Activated CD8-positive, alpha-beta memory T cell treated with anti-CD3 and anti-CD28 coated beads, Interleukin-2, amount 10 ng/mL, durations not matched to agents 7 days and 5 days (primary cell): Measurements from ENCODE around the gene BAZ2B. TPM values are rescaled to one million over a fixed set of nuclear protein-coding genes. Genes with fewer than 3 reads are reported as not detected.

Experiments used
- ATAC-seq: fragments of 150-1000 bp; cut with Tn5 transposase; one replicate; pipeline ENCODE4 v1.10.0; 2021; ENCODE audit warnings: moderate library complexity
- CTCF ChIA-PET: fragments of 350-600 bp; sonication (Branson Sonifier 250); formaldehyde crosslinking; loops from one replicate; lab custom pipeline; 2021; ENCODE audit warnings: antibody characterized with exemption; lab: Charles Lee
- DNase-seq: peaks from one replicate; pipeline ENCODE4 v3.0.0-alpha.2; 2020
- H3K27ac Mint-ChIP-seq: one replicate; pipeline ENCODE4 v1.8.0; 2021; ENCODE audit warnings: mild to moderate bottlenecking, mixed read lengths
- H3K27me3 Mint-ChIP-seq: one replicate; pipeline ENCODE4 v1.8.0; 2021; ENCODE audit warnings: mixed read lengths
- H3K36me3 Mint-ChIP-seq: one replicate; pipeline ENCODE4 v1.8.0; 2021; ENCODE audit warnings: mild to moderate bottlenecking, mixed read lengths
- H3K4me1 Mint-ChIP-seq: one replicate; pipeline ENCODE4 v1.8.0; 2021; ENCODE audit warnings: mixed read lengths
- H3K4me3 Mint-ChIP-seq: one replicate; pipeline ENCODE4 v1.8.0; 2021; ENCODE audit warnings: mild to moderate bottlenecking, moderate library complexity, mixed read lengths
- H3K9me3 Mint-ChIP-seq: one replicate; pipeline ENCODE4 v1.8.0; 2022; ENCODE audit warnings: low read depth, mixed read lengths
- total RNA-seq, 2 experiments: library from RNA; stranded (reverse); gene quantifications; one replicate each; pipeline ENCODE4 v1.2.3, GENCODE V29; 2021

The BAZ2B gene
- total RNA-seq, 2 experiments from 2014 or later = 10.3 to 15.6 TPM

DNA sequence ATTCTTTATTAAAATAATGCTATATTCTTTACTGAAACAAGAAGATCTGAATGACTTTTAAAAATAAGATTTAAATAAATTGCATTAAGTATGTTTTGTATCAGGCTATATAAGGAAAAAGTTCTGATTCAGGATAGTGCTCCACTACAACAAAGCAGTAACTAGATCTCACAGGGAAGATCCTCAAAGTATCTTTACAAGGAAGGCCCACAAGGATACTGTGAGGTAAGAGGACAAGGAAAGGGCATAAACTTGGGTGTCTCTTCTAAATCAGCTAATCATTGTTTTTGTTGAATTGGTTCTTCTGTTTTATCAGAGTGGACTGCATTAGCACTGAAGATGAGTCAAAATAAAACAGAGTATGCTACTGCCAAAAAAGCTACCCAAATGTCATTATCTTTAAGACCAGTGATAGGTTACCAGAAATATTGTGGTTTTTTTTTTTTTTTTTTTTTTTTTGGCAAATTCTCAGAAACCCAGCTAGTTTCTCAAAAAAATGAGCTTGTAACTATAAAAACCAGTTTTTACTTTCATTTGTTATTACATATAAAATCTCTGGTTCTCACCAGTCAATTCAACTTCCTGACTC, 160.9 kb downstream of the BAZ2B start:
- no peak overlapping the region for H3K4me3 Mint-ChIP-seq
- peaks cover 22% of the 10 kb centered on the region for H3K4me1 Mint-ChIP-seq
- peak; percentile 80 for ATAC-seq
- no peaks in the 10 kb centered on the region for H3K36me3 Mint-ChIP-seq
- CTCF ChIA-PET = interaction anchor here (0.6 to 1.9 kb wide), 3 partner anchors 11 to 168 kb away, joined by 3 to 7 read pairs (median 4); no protein-coding TSS in a partner anchor
- DNase-seq = no peak
- no peak overlapping the region for H3K27ac Mint-ChIP-seq
- no peaks in the 10 kb centered on the region for H3K27me3 Mint-ChIP-seq
- no peaks in the 10 kb centered on the region for H3K9me3 Mint-ChIP-seq

DNA sequence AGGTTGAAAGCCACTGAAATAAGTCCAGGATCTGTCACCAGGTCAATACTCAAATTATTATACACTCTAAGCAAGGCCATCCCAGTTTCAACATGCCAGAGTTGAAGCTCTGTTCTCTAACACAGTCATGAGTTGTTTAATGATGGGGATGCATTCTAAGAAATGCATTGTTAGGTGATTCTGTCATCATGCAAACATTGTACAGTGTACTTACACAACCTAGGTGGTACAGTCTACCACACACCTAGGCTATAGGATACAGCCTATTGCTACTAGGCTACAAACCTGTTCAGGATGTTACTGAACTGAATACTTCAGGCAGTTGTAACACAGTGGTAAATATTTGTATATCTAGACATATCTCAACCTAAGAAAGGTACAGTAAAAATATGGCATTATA, 162.2 kb downstream of the BAZ2B start:
- Mint-ChIP-seq H3K27ac (no peak overlapping the region), H3K36me3 (no peaks in the 10 kb centered on the region), H3K4me1 (peaks cover 22% of the 10 kb centered on the region), H3K27me3 (no peaks in the 10 kb centered on the region), H3K9me3 (no peaks in the 10 kb centered on the region), H3K4me3 (no peak overlapping the region)
- ATAC-seq (no peak), DNase-seq (no peak)
- CTCF ChIA-PET = interaction anchor here (1.2 kb wide), 1 partner anchor 13 kb away, joined by 3 read pairs; no protein-coding TSS in a partner anchor

DNA sequence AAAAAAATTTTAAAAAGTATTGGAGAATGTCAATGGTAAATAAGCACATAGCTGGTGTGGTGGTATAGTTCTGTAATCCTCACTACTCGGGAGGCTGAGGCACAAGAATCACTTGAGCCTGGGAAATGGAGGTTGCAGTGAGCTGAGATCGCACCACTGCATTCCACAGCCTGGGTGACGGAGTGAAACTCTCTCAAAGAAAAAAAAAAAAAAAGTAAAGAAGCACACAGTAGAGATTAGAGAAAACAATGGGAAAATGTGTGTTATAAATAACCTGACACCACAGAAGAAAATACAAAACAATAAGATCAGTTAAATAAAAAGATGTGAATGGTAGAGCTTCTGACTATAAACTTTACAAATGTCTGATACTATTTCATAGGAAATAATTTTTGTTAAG, 166.2 kb downstream of the BAZ2B start:
- Mint-ChIP-seq H3K36me3 (peaks cover 5% of the 10 kb centered on the region), H3K4me1 (peaks cover 13% of the 10 kb centered on the region), H3K27ac (no peak overlapping the region), H3K4me3 (no peak overlapping the region), H3K9me3 (no peaks in the 10 kb centered on the region), H3K27me3 (no peaks in the 10 kb centered on the region)
- DNase-seq (no peak), ATAC-seq (no peak)
- CTCF ChIA-PET = interaction anchor here (0.7 kb wide), 1 partner anchor 24 kb away, joined by 3 read pairs; no protein-coding TSS in a partner anchor

DNA sequence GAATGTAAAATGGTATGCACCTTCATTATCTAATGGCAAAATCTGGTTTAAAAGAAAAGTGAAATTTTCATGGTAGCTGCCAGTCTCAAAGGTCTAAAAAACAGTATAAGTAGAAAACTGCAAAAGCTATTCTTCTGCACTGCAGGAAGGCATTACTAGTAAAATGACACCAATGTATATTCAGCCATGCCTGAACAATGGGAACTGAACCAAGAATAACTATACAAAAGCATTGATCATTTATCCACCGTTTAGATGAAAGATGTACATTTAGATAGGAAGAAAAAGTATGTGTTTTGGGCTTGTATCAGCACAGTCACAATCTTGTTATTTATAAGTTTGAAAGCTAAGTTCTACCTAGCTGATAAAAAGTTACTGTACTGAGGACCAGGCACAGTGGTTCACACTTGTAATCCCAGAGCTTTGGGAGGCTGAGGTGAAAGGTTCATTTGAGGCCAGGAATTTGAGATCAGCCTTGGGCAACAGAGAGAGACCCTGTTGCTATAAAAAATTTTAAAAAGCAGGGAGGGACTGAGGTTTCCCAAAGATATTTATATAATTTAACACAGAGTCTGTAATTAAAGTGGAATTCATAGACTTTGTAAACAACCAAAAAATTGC, 166.7 kb downstream of the BAZ2B start:
- no peaks in the 10 kb centered on the region for H3K9me3 Mint-ChIP-seq
- CTCF ChIA-PET = no interaction called here
- peaks cover 19% of the 10 kb centered on the region for H3K4me1 Mint-ChIP-seq
- no peak for ATAC-seq
- peaks cover 5% of the 10 kb centered on the region for H3K36me3 Mint-ChIP-seq
- DNase-seq = no peak
- no peak overlapping the region for H3K4me3 Mint-ChIP-seq
- H3K27ac Mint-ChIP-seq = no peak overlapping the region
- no peaks in the 10 kb centered on the region for H3K27me3 Mint-ChIP-seq

DNA sequence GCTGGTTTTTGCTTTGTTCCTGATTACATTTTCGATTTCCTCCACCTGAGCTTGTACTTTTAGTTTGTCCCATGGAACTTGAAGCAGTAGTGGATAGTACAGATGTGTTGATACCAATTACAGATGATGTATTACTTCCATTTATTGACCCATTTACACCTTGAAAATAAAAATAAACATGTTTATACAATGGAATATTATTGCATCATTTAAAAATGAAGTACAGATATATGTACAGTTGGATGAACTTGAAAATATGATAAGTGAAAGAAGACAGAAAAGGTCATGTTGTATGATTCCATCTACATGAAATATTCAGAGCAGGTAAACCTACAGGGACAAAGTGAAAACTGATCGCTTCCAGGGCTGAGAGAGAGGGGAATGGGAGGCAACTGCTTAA, 169.5 kb downstream of the BAZ2B start:
- CTCF ChIA-PET = no interaction called here
- Mint-ChIP-seq H3K36me3 (peaks cover 9% of the 10 kb centered on the region), H3K9me3 (no peaks in the 10 kb centered on the region), H3K27ac (no peak overlapping the region), H3K4me3 (no peak overlapping the region), H3K4me1 (peaks cover 17% of the 10 kb centered on the region), H3K27me3 (no peaks in the 10 kb centered on the region)
- ATAC-seq (no peak), DNase-seq (no peak)

DNA sequence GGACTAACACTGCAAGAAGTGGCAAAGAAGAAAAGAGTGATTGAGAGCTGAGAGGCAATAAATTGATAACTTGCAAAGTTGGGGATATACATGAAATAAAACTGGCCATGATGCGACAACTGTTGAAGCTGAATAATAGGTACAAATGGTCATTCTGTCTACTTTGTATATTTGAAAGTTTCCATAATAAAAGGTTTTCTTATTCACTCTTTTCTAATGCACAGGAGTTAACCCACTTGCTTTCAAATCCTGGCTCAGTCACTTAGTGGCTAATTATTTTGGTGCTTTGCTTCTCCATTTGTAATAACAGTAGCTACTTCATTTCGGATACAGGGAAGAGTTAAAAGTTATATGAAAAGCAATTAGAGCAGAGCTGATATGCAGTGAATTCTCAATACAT, 170.1 kb downstream of the BAZ2B start:
- ATAC-seq (no peak), DNase-seq (no peak)
- Mint-ChIP-seq H3K4me1 (peaks cover 17% of the 10 kb centered on the region), H3K9me3 (no peaks in the 10 kb centered on the region), H3K36me3 (peaks cover 9% of the 10 kb centered on the region), H3K27ac (no peak overlapping the region), H3K27me3 (no peaks in the 10 kb centered on the region), H3K4me3 (no peak overlapping the region)
- CTCF ChIA-PET = no interaction called here

DNA sequence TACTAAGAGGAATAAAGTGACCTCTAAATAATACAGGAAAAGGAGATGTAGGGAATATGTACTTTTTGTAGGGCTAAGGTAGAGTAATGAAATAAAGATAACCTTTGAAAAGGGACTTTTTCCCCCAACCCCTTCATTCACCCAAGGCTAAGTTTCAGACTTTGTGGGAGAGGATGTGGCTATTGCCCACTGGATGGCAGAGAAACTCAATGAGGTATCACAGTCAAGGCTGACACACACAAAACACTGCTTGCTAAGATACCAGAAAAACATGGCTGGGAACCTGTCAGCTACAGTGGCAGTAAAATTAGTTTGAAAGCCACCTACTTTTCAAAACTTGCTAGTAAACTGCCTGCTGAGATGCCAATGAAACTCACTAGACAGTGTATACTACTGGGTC, 171.0 kb downstream of the BAZ2B start:
- DNase-seq = peak; percentile 45
- ATAC-seq = peak; percentile 65
- H3K36me3 Mint-ChIP-seq = peaks cover 10% of the 10 kb centered on the region
- peaks cover 17% of the 10 kb centered on the region for H3K4me1 Mint-ChIP-seq
- peaks cover 3% of the 10 kb centered on the region for H3K9me3 Mint-ChIP-seq
- no peaks in the 10 kb centered on the region for H3K27me3 Mint-ChIP-seq
- CTCF ChIA-PET = interaction anchor here (1.4 kb wide), 1 partner anchor 11 kb away, joined by 4 read pairs; no protein-coding TSS in a partner anchor
- H3K27ac Mint-ChIP-seq = no peak overlapping the region
- H3K4me3 Mint-ChIP-seq = no peak overlapping the region

DNA sequence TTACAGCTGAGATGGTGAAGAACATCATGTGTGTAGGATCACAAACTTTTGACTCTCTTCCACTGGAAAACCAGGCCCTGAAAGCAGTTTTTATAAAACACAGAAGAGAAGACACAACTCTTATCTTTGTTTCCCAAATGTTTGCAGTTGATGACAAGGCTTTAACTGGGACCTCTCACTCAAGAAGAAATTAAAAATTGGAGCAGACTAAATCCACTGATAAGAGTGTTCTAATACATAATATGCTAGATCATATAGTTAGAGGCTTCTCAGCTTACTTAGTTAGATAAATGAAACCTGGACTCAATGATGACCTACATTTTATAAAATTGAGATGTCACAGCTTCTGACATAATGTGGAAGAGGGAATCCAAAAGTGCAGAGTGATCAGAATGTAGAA, 171.6 kb downstream of the BAZ2B start:
- DNase-seq (no peak), ATAC-seq (no peak)
- Mint-ChIP-seq H3K4me1 (peaks cover 17% of the 10 kb centered on the region), H3K27me3 (no peaks in the 10 kb centered on the region), H3K27ac (no peak overlapping the region), H3K9me3 (peaks cover 3% of the 10 kb centered on the region), H3K36me3 (peaks cover 10% of the 10 kb centered on the region), H3K4me3 (no peak overlapping the region)
- CTCF ChIA-PET = interaction anchor here (1.4 kb wide), 1 partner anchor 11 kb away, joined by 4 read pairs; no protein-coding TSS in a partner anchor

DNA sequence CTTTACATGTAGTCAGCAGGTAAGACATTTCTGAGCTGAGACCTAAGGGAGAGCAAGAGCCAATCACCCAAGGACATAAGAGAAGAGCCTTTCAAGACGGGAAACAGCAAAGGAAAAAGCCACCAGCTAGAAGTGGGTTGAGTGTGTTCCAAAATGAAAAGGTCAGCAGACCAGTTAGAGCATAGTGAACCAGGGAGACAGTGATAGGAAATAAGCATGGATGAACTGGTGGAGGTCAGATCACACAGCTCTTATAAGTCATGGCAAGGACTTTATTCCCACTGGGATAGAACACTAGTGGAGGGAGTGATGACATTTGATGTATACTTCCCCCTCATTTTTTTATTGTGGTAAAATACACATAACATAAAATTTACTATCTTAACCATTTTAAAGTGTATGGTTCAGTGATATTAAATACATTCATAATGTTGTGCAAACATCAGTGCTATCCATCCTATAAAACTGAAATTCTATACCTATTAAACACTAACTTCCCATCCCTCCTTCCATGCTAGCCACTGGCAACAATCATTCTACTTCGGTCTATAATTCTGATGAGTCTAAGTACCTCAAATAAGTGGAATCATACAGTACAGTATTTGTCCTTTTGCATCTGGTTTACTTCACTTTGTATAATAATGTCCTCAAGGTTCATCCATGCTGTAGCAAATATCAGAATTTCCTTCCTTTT, 174.0 kb downstream of the BAZ2B start:
- Mint-ChIP-seq H3K36me3 (peaks cover 10% of the 10 kb centered on the region), H3K4me3 (no peak overlapping the region), H3K9me3 (peaks cover 3% of the 10 kb centered on the region), H3K27me3 (no peaks in the 10 kb centered on the region), H3K4me1 (peaks cover 17% of the 10 kb centered on the region), H3K27ac (no peak overlapping the region)
- DNase-seq = no peak
- no peak for ATAC-seq
- CTCF ChIA-PET = interaction anchor here (0.7 to 1.6 kb wide), 2 partner anchors 11 to 13 kb away, joined by 3 read pairs; no protein-coding TSS in a partner anchor

DNA sequence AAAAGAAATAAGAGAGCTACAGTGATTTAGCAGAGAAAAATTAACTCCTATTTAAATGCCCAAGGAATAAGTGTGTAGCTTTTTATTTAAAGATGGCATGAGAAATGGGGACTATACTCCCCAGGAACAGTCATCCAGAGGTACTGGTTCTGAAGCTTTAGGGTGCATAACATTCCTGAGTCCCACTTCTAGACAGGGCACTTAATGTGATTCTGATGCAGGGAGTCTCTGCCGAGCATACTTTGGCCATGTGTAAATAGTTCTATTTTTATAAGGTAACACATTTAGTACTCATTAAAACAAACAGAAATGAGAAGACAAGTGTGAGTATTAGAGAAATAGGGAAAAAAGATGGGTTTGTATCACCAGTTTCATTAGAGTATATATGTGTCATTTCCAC, 175.2 kb downstream of the BAZ2B start:
- peaks cover 3% of the 10 kb centered on the region for H3K9me3 Mint-ChIP-seq

DNA sequence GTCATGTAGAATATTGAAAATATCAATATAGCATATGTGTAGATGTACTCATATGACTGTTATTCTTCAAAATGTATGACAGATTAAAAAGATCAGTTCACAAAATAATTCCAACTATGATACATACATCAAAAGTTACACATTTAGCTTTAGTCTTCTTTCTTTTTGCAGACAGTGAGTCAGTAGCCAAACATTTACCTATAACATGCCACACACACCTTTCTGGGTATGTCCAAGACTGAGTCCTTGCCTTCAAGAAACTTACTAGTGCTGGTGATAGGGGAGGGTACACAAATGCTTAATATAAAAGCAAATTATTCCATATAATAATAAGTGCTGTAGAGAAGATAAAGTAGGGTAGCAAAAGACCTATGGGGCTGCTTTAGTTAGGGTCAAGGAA, 176.9 kb downstream of the BAZ2B start:
- peaks cover 3% of the 10 kb centered on the region for H3K9me3 Mint-ChIP-seq
- H3K36me3 Mint-ChIP-seq = peaks cover 6% of the 10 kb centered on the region
- no peaks in the 10 kb centered on the region for H3K27me3 Mint-ChIP-seq
- no peak for ATAC-seq
- CTCF ChIA-PET = no interaction called here
- no peak overlapping the region for H3K27ac Mint-ChIP-seq
- no peak overlapping the region for H3K4me3 Mint-ChIP-seq
- H3K4me1 Mint-ChIP-seq = peaks cover under 1% of the 10 kb centered on the region
- DNase-seq = no peak

More for the DNA sequence above, 175.2 kb downstream of the BAZ2B start:
- no peak for ATAC-seq
- Mint-ChIP-seq H3K27me3 (no peaks in the 10 kb centered on the region), H3K27ac (no peak overlapping the region), H3K4me3 (no peak overlapping the region), H3K36me3 (peaks cover 8% of the 10 kb centered on the region), H3K4me1 (peaks cover 17% of the 10 kb centered on the region)
- CTCF ChIA-PET = interaction anchor here (0.7 to 1.6 kb wide), 3 partner anchors 12 to 15 kb away, joined by 3 to 7 read pairs (median 3); no protein-coding TSS in a partner anchor
- no peak for DNase-seq

DNA sequence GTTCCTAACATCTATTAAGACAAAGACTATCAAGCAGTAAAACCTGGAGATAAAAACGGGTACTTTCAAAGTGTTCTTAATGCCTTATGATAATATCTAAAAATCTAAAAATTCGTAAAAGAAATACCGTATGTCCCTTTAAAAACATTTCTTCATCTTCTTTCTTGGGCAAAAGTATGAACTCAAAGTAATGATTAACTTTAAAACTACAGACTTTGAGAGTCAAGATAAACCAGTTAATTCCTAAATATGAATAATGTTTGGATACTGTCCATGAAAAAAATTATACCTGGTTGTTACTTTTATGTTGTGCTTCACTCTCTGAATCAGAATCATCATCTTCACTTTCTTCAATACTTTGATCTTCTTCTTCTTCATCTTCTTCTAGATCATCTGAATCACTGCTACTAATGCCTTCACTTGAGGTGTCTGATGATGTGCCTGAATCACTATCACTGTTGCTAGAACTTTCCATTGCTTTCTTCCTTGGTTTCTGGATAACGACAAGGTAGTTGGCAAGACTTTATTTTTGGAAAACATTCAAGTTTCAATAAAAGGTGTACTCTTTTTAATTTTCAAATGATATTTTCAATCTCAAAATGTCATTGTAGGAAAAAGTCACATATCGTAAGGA, 177.5 kb downstream of the BAZ2B start:
- Mint-ChIP-seq H3K36me3 (peaks cover 4% of the 10 kb centered on the region), H3K9me3 (peaks cover 3% of the 10 kb centered on the region), H3K4me3 (no peak overlapping the region), H3K27ac (no peak overlapping the region), H3K27me3 (no peaks in the 10 kb centered on the region), H3K4me1 (no peaks in the 10 kb centered on the region)
- CTCF ChIA-PET = no interaction called here
- DNase-seq = no peak
- no peak for ATAC-seq

DNA sequence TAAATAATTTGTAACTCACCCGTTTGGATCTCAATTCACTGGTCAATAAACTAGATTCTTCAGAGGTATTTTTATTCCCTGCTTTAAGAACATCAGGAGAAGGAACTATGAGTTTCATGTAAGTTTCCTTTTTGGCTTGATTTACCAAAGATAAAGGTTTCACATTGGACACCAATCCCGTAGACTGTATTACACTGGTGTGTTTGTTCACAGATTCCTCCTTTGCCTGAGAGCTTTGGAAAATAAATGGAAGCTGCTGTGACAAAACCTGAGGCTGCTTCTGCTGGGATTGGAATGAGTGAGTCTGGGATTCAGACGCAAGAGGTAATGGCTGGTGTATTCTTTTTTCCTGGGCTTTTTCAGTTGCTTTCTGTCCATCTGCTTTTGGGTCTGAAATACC, 178.1 kb downstream of the BAZ2B start:
- DNase-seq = no peak
- H3K4me1 Mint-ChIP-seq = no peaks in the 10 kb centered on the region
- CTCF ChIA-PET = no interaction called here
- no peak overlapping the region for H3K4me3 Mint-ChIP-seq
- no peak overlapping the region for H3K27ac Mint-ChIP-seq
- no peaks in the 10 kb centered on the region for H3K27me3 Mint-ChIP-seq
- peaks cover 3% of the 10 kb centered on the region for H3K9me3 Mint-ChIP-seq
- peaks cover 2% of the 10 kb centered on the region for H3K36me3 Mint-ChIP-seq
- ATAC-seq = no peak
